ENCODE data around the gene PHACTR3.

The PHACTR3 gene

GRCh38 chr20:59690101-59690500 is 85.8 kb downstream of the PHACTR3 start:
- DNase-seq (ENCODE audit: low read depth): no peak
- TF ChIP-seq CTCF (IDR thresholded peaks at IDR 0.05; ENCODE audit: low read depth, low read length, missing control alignments): no peak
- H3K4me3 ChIP-seq (ENCODE audit: low read depth, low read length): no peak overlapping the region

- TF ChIP-seq CTCF (IDR thresholded peaks at IDR 0.05; ENCODE audit: low read depth, low read length, missing control alignments): no peak
- DNase-seq (ENCODE audit: low read depth): no peak
- no peak overlapping the region for H3K4me3 ChIP-seq (ENCODE audit: low read depth, low read length)
These were observed 86.6 kb downstream of the PHACTR3 start for GRCh38 chr20:59690976-59691375.

DNA sequence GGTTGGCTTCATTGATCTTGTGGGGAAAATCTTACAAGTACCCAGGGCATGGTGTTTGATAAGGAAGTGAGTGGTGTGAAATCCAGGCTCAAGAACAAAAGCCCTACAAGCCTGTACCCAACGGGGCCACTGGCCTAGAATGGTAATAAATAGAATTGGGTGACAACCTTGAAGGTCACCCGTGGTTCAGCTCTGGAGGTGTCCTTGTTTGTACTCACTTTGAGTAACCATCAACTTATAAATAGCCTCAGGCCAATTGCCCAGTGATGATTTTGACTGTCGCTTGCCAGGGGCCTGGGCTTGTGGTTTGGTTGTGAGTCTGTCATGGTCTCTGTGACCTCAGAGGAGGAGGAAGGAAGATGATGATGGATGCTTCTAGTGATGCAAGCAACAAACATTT is 87.8 kb downstream of the PHACTR3 start:
- no peak overlapping the region for H3K4me3 ChIP-seq (ENCODE audit: low read depth, low read length)
- DNase-seq (ENCODE audit: low read depth): no peak
- no peak for TF ChIP-seq CTCF (IDR thresholded peaks at IDR 0.05; ENCODE audit: low read depth, low read length, missing control alignments)

DNA sequence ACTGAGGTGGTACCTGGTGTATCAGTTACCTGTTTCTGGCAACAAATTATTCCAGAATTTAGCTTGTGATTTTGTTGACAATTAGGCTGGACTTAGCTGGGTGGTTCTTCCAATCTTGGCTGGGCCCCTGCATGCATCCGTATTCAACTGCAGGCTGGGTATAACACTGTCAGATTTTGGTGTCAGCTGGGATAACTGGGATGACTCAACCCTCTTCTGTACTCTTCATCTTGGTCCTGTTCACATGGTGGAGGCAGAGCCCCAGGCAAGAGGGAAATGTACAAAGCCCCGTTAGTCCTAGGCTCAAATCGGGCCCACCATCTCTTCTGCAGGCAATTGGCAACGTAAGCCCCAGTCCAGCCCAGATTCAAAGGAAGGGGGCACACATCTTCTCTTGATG is 89.2 kb downstream of the PHACTR3 start:
- no peak overlapping the region for H3K4me3 ChIP-seq (ENCODE audit: low read depth, low read length)
- no peak for DNase-seq (ENCODE audit: low read depth)
- TF ChIP-seq CTCF (IDR thresholded peaks at IDR 0.05; ENCODE audit: low read depth, low read length, missing control alignments): no peak

DNA sequence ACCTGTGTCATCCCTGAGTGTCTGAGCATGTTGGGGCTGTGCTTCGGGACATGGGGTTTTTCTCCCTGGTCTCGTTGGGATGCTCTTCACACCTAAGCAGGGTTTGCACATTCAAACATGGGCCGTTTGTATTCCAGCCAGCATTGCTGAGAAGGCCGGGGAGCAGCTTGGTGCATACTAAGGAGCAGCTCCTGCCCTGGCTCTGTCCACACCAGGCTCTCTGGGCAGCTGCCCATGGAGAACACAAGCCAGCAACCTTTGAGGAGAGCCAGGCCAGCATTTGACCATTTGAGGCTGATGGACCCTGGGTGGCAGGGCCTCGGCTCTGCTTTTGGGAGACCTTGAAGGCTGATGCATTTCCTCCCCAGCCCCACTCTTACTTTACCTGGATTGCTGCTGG is 92.1 kb downstream of the PHACTR3 start:
- no peak for DNase-seq (ENCODE audit: low read depth)
- H3K4me3 ChIP-seq (ENCODE audit: low read depth, low read length): no peak overlapping the region
- no peak for TF ChIP-seq CTCF (IDR thresholded peaks at IDR 0.05; ENCODE audit: low read depth, low read length, missing control alignments)

DNA sequence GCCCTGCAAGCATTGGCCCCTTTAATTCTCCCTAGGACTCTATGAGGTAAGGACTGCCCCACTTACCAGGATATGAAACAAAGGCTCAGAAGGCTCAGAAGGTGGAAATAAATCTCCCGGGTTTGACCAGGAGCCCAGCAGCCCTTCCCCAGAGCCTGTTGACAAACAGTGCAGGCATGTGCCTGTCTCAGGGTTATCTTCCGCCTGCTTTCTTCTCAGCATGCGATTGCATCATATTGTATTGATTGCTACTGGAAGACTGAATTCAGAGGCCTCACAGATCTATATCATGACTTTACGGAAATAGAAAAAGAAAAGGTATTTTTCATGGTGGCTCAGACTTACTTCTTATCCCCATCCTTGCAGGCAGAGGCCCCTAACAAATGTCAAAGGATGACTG is 92.7 kb downstream of the PHACTR3 start:
- H3K4me3 ChIP-seq (ENCODE audit: low read depth, low read length): no peak overlapping the region
- no peak for TF ChIP-seq CTCF (IDR thresholded peaks at IDR 0.05; ENCODE audit: low read depth, low read length, missing control alignments)
- DNase-seq (ENCODE audit: low read depth): no peak

DNA sequence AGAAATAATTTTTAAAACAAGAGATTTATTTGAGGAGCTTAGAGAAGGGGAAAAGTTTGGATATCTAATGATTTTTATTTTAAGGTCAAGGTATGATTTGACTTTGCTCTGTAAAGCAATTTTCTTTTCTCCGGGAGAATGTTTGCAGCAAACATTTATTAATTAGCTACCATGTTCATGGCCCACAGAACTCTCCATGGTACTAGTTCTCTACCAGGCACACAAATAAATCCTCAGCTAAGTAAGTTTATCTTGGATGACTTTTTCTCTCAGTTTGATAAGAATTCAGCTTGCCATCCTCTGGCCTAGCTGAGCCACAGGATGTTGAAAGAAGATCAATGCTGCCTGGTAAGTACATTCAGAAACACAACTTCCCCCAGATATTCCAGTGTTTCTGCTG is 94.3 kb downstream of the PHACTR3 start:
- DNase-seq (ENCODE audit: low read depth): no peak
- TF ChIP-seq CTCF (IDR thresholded peaks at IDR 0.05; ENCODE audit: low read depth, low read length, missing control alignments): no peak
- H3K4me3 ChIP-seq (ENCODE audit: low read depth, low read length): no peak overlapping the region

Measured in GM12864 (cell line).